Mesenchymal stem cell (in vitro differentiated cells and primary cell): ENCODE measurements around the gene IL17RE.

Experiments
- DNase-seq: peaks from one replicate; pipeline ENCODE4 v3.0.0-alpha.2; 2013
- H2AFZ ChIP-seq: one replicate; pipeline ENCODE4 v1.6.1; 2013; ENCODE audit warnings: low read depth, mild to moderate bottlenecking, control low read depth, inconsistent platforms, low read length, moderate library complexity
- H2AK5ac ChIP-seq: 2 replicates; pipeline ENCODE4 v1.6.1; 2013; ENCODE audit warnings: low read length, moderate library complexity, mild to moderate bottlenecking, inconsistent platforms; ENCODE audit not compliant: severe bottlenecking
- H2BK120ac ChIP-seq: one replicate; pipeline ENCODE4 v1.6.1; 2013; ENCODE audit warnings: low read depth, mild to moderate bottlenecking, inconsistent platforms, low read length, moderate library complexity
- H2BK12ac ChIP-seq, 2 experiments: one replicate each; pipeline ENCODE4 v1.6.1; 2013; ENCODE audit warnings: inconsistent platforms in 2 of 2, low read length in 2 of 2, mild to moderate bottlenecking in 2 of 2, moderate library complexity in 2 of 2, control low read depth in 1 of 2
- H2BK15ac ChIP-seq: one replicate; pipeline ENCODE4 v1.6.1; 2013; ENCODE audit warnings: mild to moderate bottlenecking, low read depth, inconsistent platforms; ENCODE audit not compliant: poor library complexity, severe bottlenecking
- H2BK5ac ChIP-seq: 2 replicates; pipeline ENCODE4 v1.6.1; 2013; ENCODE audit warnings: low read depth, mild to moderate bottlenecking, low read length, control low read depth, inconsistent platforms; ENCODE audit not compliant: poor library complexity, severe bottlenecking
- H3K14ac ChIP-seq, 2 experiments: one replicate each; pipeline ENCODE4 v1.6.1; 2013; ENCODE audit warnings: inconsistent platforms in 2 of 2, low read length in 2 of 2, control low read depth in 1 of 2, mild to moderate bottlenecking in 1 of 2, moderate library complexity in 1 of 2
- H3K18ac ChIP-seq, 2 experiments: one replicate each; pipeline ENCODE4 v1.6.1; 2013; ENCODE audit warnings: inconsistent platforms in 2 of 2, low read length in 2 of 2, control low read depth in 1 of 2, low read depth in 1 of 2, mild to moderate bottlenecking in 1 of 2
- H3K23ac ChIP-seq, 2 experiments: one replicate each; pipeline ENCODE4 v1.6.1; 2013; ENCODE audit warnings: inconsistent platforms in 2 of 2, low read length in 2 of 2, mild to moderate bottlenecking in 2 of 2, moderate library complexity in 2 of 2, control low read depth in 1 of 2
- H3K27ac ChIP-seq: 2 replicates; pipeline ENCODE4 v1.5.1; 2013; ENCODE audit warnings: mild to moderate bottlenecking, moderate library complexity, low read length, control low read depth, inconsistent platforms; ENCODE audit not compliant: poor library complexity, severe bottlenecking
- H3K27me3 ChIP-seq, 2 experiments: 2 replicates each; pipeline versions ENCODE4 v1.6.1 to v1.7.0; 2013; ENCODE audit warnings: low read length in 2 of 2, mild to moderate bottlenecking in 2 of 2, moderate library complexity in 2 of 2, control low read depth in 1 of 2, inconsistent platforms in 1 of 2; ENCODE audit not compliant: control insufficient read depth in 1 of 2, insufficient read depth in 1 of 2
- H3K36me3 ChIP-seq, 2 experiments: 2 replicates each; pipeline versions ENCODE4 v1.6.1 to v1.7.0; 2013; ENCODE audit warnings: low read length in 2 of 2, control low read depth in 1 of 2, inconsistent platforms in 1 of 2, low read depth in 1 of 2, mild to moderate bottlenecking in 1 of 2; ENCODE audit not compliant: insufficient read depth in 2 of 2, control insufficient read depth in 1 of 2
- H3K4ac ChIP-seq, 2 experiments: one replicate each; pipeline ENCODE4 v1.6.1; 2013; ENCODE audit warnings: inconsistent platforms in 2 of 2, low read length in 2 of 2, mild to moderate bottlenecking in 2 of 2, moderate library complexity in 2 of 2, control low read depth in 1 of 2, low read depth in 1 of 2
- H3K4me1 ChIP-seq: 2 replicates; pipeline ENCODE4 v1.6.1; 2013; ENCODE audit warnings: low read depth, low read length, control low read depth; ENCODE audit not compliant: control insufficient read depth, insufficient read depth
- H3K4me2 ChIP-seq: 2 replicates; pipeline ENCODE4 v1.6.1; 2013; ENCODE audit warnings: low read length, mild to moderate bottlenecking, inconsistent platforms; ENCODE audit not compliant: poor library complexity, severe bottlenecking
- H3K4me3 ChIP-seq, 2 experiments: 2 replicates each; pipeline versions ENCODE4 v1.5.1 to v1.7.0; 2013; ENCODE audit warnings: low read length in 2 of 2, mild to moderate bottlenecking in 2 of 2, control low read depth in 1 of 2, low read depth in 1 of 2; ENCODE audit not compliant: insufficient read depth in 1 of 2
- H3K79me1 ChIP-seq: replicated peaks from 2 replicates; pipeline ENCODE4 v1.6.1; 2013; ENCODE audit warnings: mild to moderate bottlenecking, control low read depth, low read length, inconsistent platforms; ENCODE audit not compliant: poor library complexity, severe bottlenecking
- H3K9ac ChIP-seq: 2 replicates; pipeline ENCODE4 v1.7.0; 2013; ENCODE audit warnings: mild to moderate bottlenecking, low read length, moderate library complexity
- H3K9me3 ChIP-seq: 2 replicates; pipeline ENCODE4 v1.7.0; 2013; ENCODE audit warnings: mild to moderate bottlenecking, low read length; ENCODE audit not compliant: control insufficient read depth
- H4K8ac ChIP-seq: one replicate; pipeline ENCODE4 v1.6.1; 2013; ENCODE audit warnings: inconsistent platforms, mild to moderate bottlenecking, low read length, moderate library complexity
- H4K91ac ChIP-seq: one replicate; pipeline ENCODE4 v1.6.1; 2013; ENCODE audit warnings: mild to moderate bottlenecking, low read length, inconsistent platforms
- WGBS: methylation state at CpG from one replicate; pipeline ENCODE4 v1.1.7; 2013; ENCODE audit warnings: mixed read lengths; 5-methylcytosine and 5-hydroxymethylcytosine counted together

IL17RE gene

GRCh38 chr3:9940746-9941145 is 38.1 kb downstream of the IL17RE start:
- no peak overlapping the region for H3K27ac ChIP-seq
- H3K23ac ChIP-seq: no peak overlapping the region
- H3K9ac ChIP-seq: no peak overlapping the region
- H3K4me3 ChIP-seq: no peak overlapping the region
- no peak overlapping the region for H3K18ac ChIP-seq
- H3K27me3 ChIP-seq: no peaks in the 10 kb centered on the region
- H2AK5ac ChIP-seq: no peak overlapping the region
- H4K8ac ChIP-seq: no peak overlapping the region
- no peak overlapping the region for H2BK120ac ChIP-seq
- no peak overlapping the region for H2BK15ac ChIP-seq
- H2BK12ac ChIP-seq: no peak overlapping the region
- WGBS: 97% methylated on average over 10 of the region's 10 CpGs
- no peak overlapping the region for H4K91ac ChIP-seq
- DNase-seq: no peak
- peaks cover 36 to 40% of the 10 kb centered on the region in 2 experiments for H3K36me3 ChIP-seq
- H3K4ac ChIP-seq: no peak overlapping the region
- no peak overlapping the region for H3K4me2 ChIP-seq
- no peak overlapping the region for H2AFZ ChIP-seq
- no peak overlapping the region for H3K14ac ChIP-seq
- no peaks in the 10 kb centered on the region for H3K9me3 ChIP-seq
- no peak overlapping the region for H2BK5ac ChIP-seq
- H3K4me1 ChIP-seq: peaks cover 10% of the 10 kb centered on the region
- H3K79me1 ChIP-seq: peaks cover 17% of the 10 kb centered on the region

GRCh38 chr3:9942164-9942563 is 39.5 kb downstream of the IL17RE start:
- H4K8ac ChIP-seq: no peak overlapping the region
- 76% methylated on average over 2 of the region's 4 CpGs for WGBS
- no peak for DNase-seq
- H3K27me3 ChIP-seq: no peaks in the 10 kb centered on the region
- no peak overlapping the region for H2BK15ac ChIP-seq
- no peak overlapping the region for H2BK12ac ChIP-seq
- H3K4me2 ChIP-seq: no peak overlapping the region
- H3K4ac ChIP-seq: no peak overlapping the region
- no peak overlapping the region for H4K91ac ChIP-seq
- no peak overlapping the region for H2BK5ac ChIP-seq
- H2BK120ac ChIP-seq: no peak overlapping the region
- no peak overlapping the region for H2AK5ac ChIP-seq
- H3K79me1 ChIP-seq: peaks cover 10% of the 10 kb centered on the region
- no peaks in the 10 kb centered on the region for H3K9me3 ChIP-seq
- no peak overlapping the region for H3K27ac ChIP-seq
- H3K4me3 ChIP-seq: no peak overlapping the region
- H3K14ac ChIP-seq: no peak overlapping the region
- H3K23ac ChIP-seq: no peak overlapping the region
- peaks cover 24% of the 10 kb centered on the region for H3K4me1 ChIP-seq
- H2AFZ ChIP-seq: no peak overlapping the region
- H3K9ac ChIP-seq: no peak overlapping the region
- H3K36me3 ChIP-seq: peaks cover 29 to 38% of the 10 kb centered on the region in 2 experiments
- H3K18ac ChIP-seq: no peak overlapping the region

- Histone ChIP-seq H2AK5ac (no peak overlapping the region), H2AFZ (no peak overlapping the region), H3K27me3 (no peaks in the 10 kb centered on the region), H2BK120ac (no peak overlapping the region), H3K4me1 (peaks cover 25% of the 10 kb centered on the region), H3K79me1 (peaks cover 5% of the 10 kb centered on the region), H3K36me3 (peaks cover 23 to 35% of the 10 kb centered on the region in 2 experiments), H2BK15ac (no peak overlapping the region), H3K23ac (no peak overlapping the region), H3K9me3 (no peaks in the 10 kb centered on the region), H3K9ac (no peak overlapping the region), H3K14ac (no peak overlapping the region), H3K4me2 (no peak overlapping the region), H4K8ac (no peak overlapping the region), H3K27ac (no peak overlapping the region), H3K18ac (no peak overlapping the region), H3K4me3 (no peak overlapping the region), H4K91ac (no peak overlapping the region), H2BK12ac (no peak overlapping the region), H3K4ac (no peak overlapping the region), H2BK5ac (no peak overlapping the region)
- DNase-seq: no peak
- WGBS: 94% methylated on average over 11 of the region's 11 CpGs
These were observed 40.5 kb downstream of the IL17RE start for GRCh38 chr3:9942934-9943690.

GRCh38 chr3:9944271-9944670 is 41.6 kb downstream of the IL17RE start:
- Histone ChIP-seq H3K4me2 (no peak overlapping the region), H3K27ac (no peak overlapping the region), H4K8ac (no peak overlapping the region), H2BK12ac (no peak overlapping the region), H3K4ac (no peak overlapping the region), H2BK120ac (no peak overlapping the region), H3K79me1 (peaks cover 6% of the 10 kb centered on the region), H3K36me3 (peaks cover 30 to 40% of the 10 kb centered on the region in 2 experiments), H3K23ac (no peak overlapping the region), H3K4me1 (peaks cover 25% of the 10 kb centered on the region), H2AFZ (no peak overlapping the region), H3K14ac (no peak overlapping the region), H3K4me3 (no peak overlapping the region), H3K9me3 (no peaks in the 10 kb centered on the region), H2BK5ac (no peak overlapping the region), H2BK15ac (no peak overlapping the region), H3K27me3 (no peaks in the 10 kb centered on the region), H3K18ac (no peak overlapping the region), H2AK5ac (no peak overlapping the region), H3K9ac (no peak overlapping the region), H4K91ac (no peak overlapping the region)
- no peak for DNase-seq
- 97% methylated on average over 9 of the region's 11 CpGs for WGBS
